Neural progenitor cell (in vitro differentiated cells): ENCODE results near the gene KNL1. TPM values are rescaled to one million over a fixed set of nuclear protein-coding genes. Genes with fewer than 3 reads are reported as not detected.
A peak's percentile ranks its signal among the peaks of the same experiment; 100 is the strongest.

Experiments
- DNase-seq: peaks from one replicate; pipeline ENCODE4 v3.0.0-alpha.2; 2016; ENCODE audit warnings: low spot score
- H2AFZ ChIP-seq: fragments of 200-600 bp; sonication (generic); replicated peaks from 2 replicates; pipeline ENCODE4 v1.6.1; 2016; ENCODE audit warnings: antibody characterized with exemption
- H3F3A ChIP-seq: fragments of 200-600 bp; sonication (generic); 2 replicates; pipeline ENCODE4 v1.6.1; 2016; ENCODE audit warnings: antibody characterized with exemption, low read depth
- H3K27ac ChIP-seq: fragments of 200-600 bp; sonication (generic); 2 replicates; pipeline ENCODE4 v1.5.1; 2016; ENCODE audit warnings: mild to moderate bottlenecking
- H3K27me3 ChIP-seq: fragments of 200-600 bp; sonication (generic); 2 replicates; pipeline ENCODE4 v1.6.1; 2016; ENCODE audit warnings: mild to moderate bottlenecking, moderate library complexity
- H3K36me3 ChIP-seq: fragments of 200-600 bp; sonication (generic); 2 replicates; pipeline ENCODE4 v1.5.1; 2016
- H3K4me1 ChIP-seq: fragments of 200-600 bp; sonication (generic); 2 replicates; pipeline ENCODE4 v1.6.1; 2016; ENCODE audit warnings: mixed run types
- H3K4me2 ChIP-seq: fragments of 200-600 bp; sonication (generic); 2 replicates; pipeline ENCODE4 v1.6.1; 2016
- H3K4me3 ChIP-seq: fragments of 200-600 bp; sonication (generic); 2 replicates; pipeline ENCODE4 v1.5.1; 2016
- H3K79me2 ChIP-seq: fragments of 200-600 bp; sonication (generic); 2 replicates; pipeline ENCODE4 v1.6.1; 2016; ENCODE audit warnings: low read depth
- H3K9ac ChIP-seq: fragments of 200-600 bp; sonication (generic); 2 replicates; pipeline ENCODE4 v1.6.1; 2016
- H3K9me3 ChIP-seq: fragments of 200-600 bp; sonication (generic); 2 replicates; pipeline ENCODE4 v1.5.1; 2016; ENCODE audit warnings: low read depth
- H4K20me1 ChIP-seq: fragments of 200-600 bp; sonication (generic); 2 replicates; pipeline ENCODE4 v1.6.1; 2016; ENCODE audit warnings: low read depth
- H3K27ac Mint-ChIP-seq: 3 replicates; pipeline ENCODE4 v1.8.0; 2021; ENCODE audit warnings: mixed read lengths
- H3K27me3 Mint-ChIP-seq: 2 replicates; pipeline ENCODE4 v1.8.0; 2022; ENCODE audit warnings: low read depth, mild to moderate bottlenecking, inconsistent platforms, moderate library complexity, mixed read lengths; ENCODE audit not compliant: insufficient read depth
- H3K36me3 Mint-ChIP-seq: 3 replicates; pipeline ENCODE4 v1.8.0; 2021; ENCODE audit warnings: mixed read lengths
- H3K4me1 Mint-ChIP-seq: 3 replicates; pipeline ENCODE4 v1.8.0; 2021; ENCODE audit warnings: mixed read lengths
- H3K4me3 Mint-ChIP-seq: 3 replicates; pipeline ENCODE4 v1.8.0; 2021; ENCODE audit warnings: mild to moderate bottlenecking, moderate library complexity, mixed read lengths
- H3K9me3 Mint-ChIP-seq: 3 replicates; pipeline ENCODE4 v1.8.0; 2020; ENCODE audit warnings: mixed read lengths
- CTCF ChIP-seq: fragments of 200-600 bp; sonication (generic); IDR thresholded peaks from 2 replicates; pipeline ENCODE4 v1.5.1; 2017; ENCODE audit warnings: antibody characterized with exemption, mild to moderate bottlenecking
- EZH2 ChIP-seq: fragments of 200-600 bp; sonication (generic); IDR thresholded peaks from 2 replicates; pipeline ENCODE4 v1.6.1; 2017; ENCODE audit warnings: antibody characterized with exemption, mild to moderate bottlenecking, moderate library complexity
- EZH2phosphoT487 ChIP-seq: fragments of 200-600 bp; sonication (generic); IDR thresholded peaks from 2 replicates; pipeline ENCODE4 v1.6.1; 2017; ENCODE audit warnings: antibody characterized with exemption
- total RNA-seq: library from RNA; depleted of rRNA; stranded (reverse); fragments of >200 nt; gene quantifications from 2 replicates; pipeline ENCODE4 v1.2.3, GENCODE V29; 2015; ENCODE audit warnings: low replicate concordance

KNL1 gene
- total RNA-seq, 1 donor from 2014 or later = 125 TPM

- Mint-ChIP-seq H3K9me3 (peaks cover 5% of the 10 kb centered on the region), H3K4me3 (no peak overlapping the region), H3K27me3 (no peaks in the 10 kb centered on the region), H3K36me3 (peaks cover 3% of the 10 kb centered on the region), H3K27ac (peak overlapping the region; percentile 78), H3K4me1 (no peaks in the 10 kb centered on the region)
- Histone ChIP-seq H3K27me3 (no peaks in the 10 kb centered on the region), H3K9ac (no peak overlapping the region), H3F3A (no peaks in the 10 kb centered on the region), H2AFZ (no peak overlapping the region), H3K4me3 (no peak overlapping the region), H3K4me2 (no peak overlapping the region), H3K79me2 (no peaks in the 10 kb centered on the region), H3K27ac (no peak overlapping the region), H3K4me1 (no peaks in the 10 kb centered on the region), H3K36me3 (no peaks in the 10 kb centered on the region), H4K20me1 (no peaks in the 10 kb centered on the region), H3K9me3 (no peaks in the 10 kb centered on the region)
- no peak for DNase-seq
- no peak for TF ChIP-seq EZH2phosphoT487
- no peak for TF ChIP-seq EZH2
- TF ChIP-seq CTCF = no peak
Measured at GRCh38 chr15:40685376-40685775, 91.3 kb downstream of the KNL1 start.

GRCh38 chr15:40688932-40689799 lies 95.1 kb downstream of the KNL1 start:
- no peak for TF ChIP-seq EZH2phosphoT487
- TF ChIP-seq CTCF = no peak
- no peak for TF ChIP-seq EZH2
- no peak overlapping the region for H3K4me3 ChIP-seq
- no peak overlapping the region for H3K27ac Mint-ChIP-seq
- no peaks in the 10 kb centered on the region for H3K36me3 ChIP-seq
- H3K9me3 ChIP-seq = no peaks in the 10 kb centered on the region
- H3K36me3 Mint-ChIP-seq = peaks cover 3% of the 10 kb centered on the region
- H3K79me2 ChIP-seq = peaks cover 9% of the 10 kb centered on the region
- no peaks in the 10 kb centered on the region for H3K27me3 ChIP-seq
- no peak overlapping the region for H3K4me3 Mint-ChIP-seq
- H3K27ac ChIP-seq = no peak overlapping the region
- H3K9me3 Mint-ChIP-seq = peaks cover 4% of the 10 kb centered on the region
- no peaks in the 10 kb centered on the region for H4K20me1 ChIP-seq
- no peak overlapping the region for H3K4me2 ChIP-seq
- H3K27me3 Mint-ChIP-seq = no peaks in the 10 kb centered on the region
- no peaks in the 10 kb centered on the region for H3K4me1 ChIP-seq
- H3K9ac ChIP-seq = no peak overlapping the region
- H2AFZ ChIP-seq = no peak overlapping the region
- DNase-seq = no peak
- H3K4me1 Mint-ChIP-seq = peaks cover 4% of the 10 kb centered on the region
- peaks cover 6% of the 10 kb centered on the region for H3F3A ChIP-seq

- no peaks in the 10 kb centered on the region for H3K36me3 Mint-ChIP-seq
- no peak overlapping the region for H3K27ac Mint-ChIP-seq
- no peak overlapping the region for H3K4me2 ChIP-seq
- H3K9ac ChIP-seq = no peak overlapping the region
- H3K36me3 ChIP-seq = no peaks in the 10 kb centered on the region
- no peak overlapping the region for H3K4me3 Mint-ChIP-seq
- TF ChIP-seq CTCF (no peak), EZH2phosphoT487 (no peak), EZH2 (no peak)
- H3K4me1 ChIP-seq = peaks cover 4% of the 10 kb centered on the region
- no peaks in the 10 kb centered on the region for H3K27me3 ChIP-seq
- peaks cover 14% of the 10 kb centered on the region for H3K4me1 Mint-ChIP-seq
- H3K79me2 ChIP-seq = peaks cover 23% of the 10 kb centered on the region
- peaks cover 21% of the 10 kb centered on the region for H3F3A ChIP-seq
- H3K9me3 Mint-ChIP-seq = no peaks in the 10 kb centered on the region
- no peaks in the 10 kb centered on the region for H4K20me1 ChIP-seq
- peaks cover 5% of the 10 kb centered on the region for H3K27me3 Mint-ChIP-seq
- no peaks in the 10 kb centered on the region for H3K9me3 ChIP-seq
- no peak overlapping the region for H3K27ac ChIP-seq
- H2AFZ ChIP-seq = no peak overlapping the region
- no peak for DNase-seq
- H3K4me3 ChIP-seq = no peak overlapping the region
Measured at GRCh38 chr15:40691737-40692136, 97.7 kb downstream of the KNL1 start.
